ENCODE measurements around the gene GPR39. TPM values are rescaled to one million over a fixed set of nuclear protein-coding genes. Genes with fewer than 3 reads are reported as not detected.

Gene GPR39
- polyA plus RNA-seq, 1 donor from 2014 or later, result 1.1 TPM

GRCh38 chr2:132568656-132569055, 152.1 kb downstream of the GPR39 start:
- no peak overlapping the region for H2AFZ ChIP-seq (ENCODE audit: low read depth, low read length)
- H3F3A ChIP-seq (ENCODE audit: insufficient read depth, low read length, poor library complexity, severe bottlenecking), result no peaks in the 10 kb centered on the region
- no peaks in the 10 kb centered on the region for H3K27me3 ChIP-seq (ENCODE audit: insufficient read depth, low read depth, low read length)
- no peak overlapping the region for H3K4me2 ChIP-seq (ENCODE audit: low read length)
- H3K9me2 ChIP-seq (ENCODE audit: insufficient read depth, low read length), result no peaks in the 10 kb centered on the region
- no peak overlapping the region for H3K27ac ChIP-seq (ENCODE audit: low read length)
- no peaks in the 10 kb centered on the region for H3K79me2 ChIP-seq (replicated peaks; ENCODE audit: insufficient read depth, low read length)
- no peak overlapping the region for H3K9ac ChIP-seq (ENCODE audit: low read length)
- H3K4me3 ChIP-seq (ENCODE audit: low read length), result no peak overlapping the region
- H3K9me3 ChIP-seq (ENCODE audit: low read length), result no peaks in the 10 kb centered on the region
- H3K36me3 ChIP-seq (ENCODE audit: insufficient read depth, low read length), result no peaks in the 10 kb centered on the region
- no peaks in the 10 kb centered on the region for H4K20me1 ChIP-seq (ENCODE audit: insufficient read depth)
- TF ChIP-seq MXI1 (conservative IDR thresholded peaks at IDR 0.05; ENCODE audit: poor library complexity, severe bottlenecking) (no peak), TAF1 (IDR thresholded peaks at IDR 0.05; ENCODE audit: low read depth) (no peak), EZH2 (IDR thresholded peaks at IDR 0.05; ENCODE audit: borderline replicate concordance, insufficient read depth, low read length, poor library complexity, severe bottlenecking) (no peak), SMC3 (conservative IDR thresholded peaks at IDR 0.05; ENCODE audit: poor library complexity) (no peak), POLR2AphosphoS5 (IDR thresholded peaks at IDR 0.05) (no peak), REST (IDR thresholded peaks at IDR 0.05; ENCODE audit: borderline replicate concordance) (no peak), CTCF (IDR thresholded peaks at IDR 0.05; ENCODE audit: poor library complexity, severe bottlenecking) (no peak), RAD21 (conservative IDR thresholded peaks at IDR 0.05) (no peak), EP300 (conservative IDR thresholded peaks at IDR 0.05; ENCODE audit: poor library complexity, severe bottlenecking) (no peak)

- Histone ChIP-seq H3K9me3 (ENCODE audit: low read length) (no peaks in the 10 kb centered on the region), H3K36me3 (ENCODE audit: insufficient read depth, low read length) (no peaks in the 10 kb centered on the region), H3K27ac (ENCODE audit: low read length) (peak overlapping the region; percentile 40), H2AFZ (ENCODE audit: low read depth, low read length) (no peak overlapping the region), H3K27me3 (ENCODE audit: insufficient read depth, low read depth, low read length) (no peaks in the 10 kb centered on the region), H3F3A (ENCODE audit: insufficient read depth, low read length, poor library complexity, severe bottlenecking) (no peaks in the 10 kb centered on the region), H3K4me2 (ENCODE audit: low read length) (no peak overlapping the region), H3K9ac (ENCODE audit: low read length) (no peak overlapping the region), H3K79me2 (replicated peaks; ENCODE audit: insufficient read depth, low read length) (no peaks in the 10 kb centered on the region), H3K9me2 (ENCODE audit: insufficient read depth, low read length) (no peaks in the 10 kb centered on the region), H3K4me3 (ENCODE audit: low read length) (peak overlapping the region; percentile 11), H4K20me1 (ENCODE audit: insufficient read depth) (no peaks in the 10 kb centered on the region)
- TF ChIP-seq REST (IDR thresholded peaks at IDR 0.05; ENCODE audit: borderline replicate concordance) (peak; percentile 97), POLR2AphosphoS5 (IDR thresholded peaks at IDR 0.05) (peak; percentile 61), EP300 (conservative IDR thresholded peaks at IDR 0.05; ENCODE audit: poor library complexity, severe bottlenecking) (peak; percentile 74), SMC3 (conservative IDR thresholded peaks at IDR 0.05; ENCODE audit: poor library complexity) (peak; percentile 25), TAF1 (IDR thresholded peaks at IDR 0.05; ENCODE audit: low read depth) (no peak), CTCF (IDR thresholded peaks at IDR 0.05; ENCODE audit: poor library complexity, severe bottlenecking) (peak; percentile 53), EZH2 (IDR thresholded peaks at IDR 0.05; ENCODE audit: borderline replicate concordance, insufficient read depth, low read length, poor library complexity, severe bottlenecking) (no peak), RAD21 (conservative IDR thresholded peaks at IDR 0.05) (peak; percentile 38)
Observed at GRCh38 chr2:132573444-132574007, 156.9 kb downstream of the GPR39 start.
